ENCODE measurements around the gene FHIT. TPM values are rescaled to one million over a fixed set of nuclear protein-coding genes. Genes with fewer than 3 reads are reported as not detected.
"Not testable (repeated sequence)": the region's sequence is repeated elsewhere in the genome, so short reads cannot be mapped to it uniquely, and the experiment has no call there.

FHIT gene
- total and polyA plus RNA-seq, 2 experiments from 2014 or later: 9.7 to 16.2 TPM

DNA sequence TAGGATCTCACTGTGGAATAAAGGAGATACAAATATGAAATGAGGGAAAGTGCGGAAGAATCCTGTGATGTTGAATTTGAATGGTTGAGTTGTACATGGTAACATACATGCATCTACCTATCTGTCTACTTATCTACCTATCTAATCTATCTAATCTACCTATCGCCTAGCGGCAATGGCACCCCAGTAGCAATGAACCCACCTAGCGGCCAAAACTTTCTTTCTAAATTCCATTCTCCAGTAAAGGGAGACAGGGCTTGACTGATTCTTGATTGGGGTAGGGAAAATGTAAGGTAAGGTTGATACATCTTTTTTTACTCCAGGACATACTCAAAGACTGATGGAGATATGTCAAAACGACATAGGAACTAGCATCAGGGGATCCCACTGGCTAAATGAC is 345.0 kb downstream of the FHIT start:
- no peaks in the 10 kb centered on the region for H3K9me3 ChIP-seq (ENCODE audit: low read depth)
- H3K9me2 ChIP-seq (replicated peaks; ENCODE audit: insufficient read depth): no peaks in the 10 kb centered on the region
- H3K79me2 ChIP-seq: no peaks in the 10 kb centered on the region
- no peak overlapping the region for H3K4me3 ChIP-seq
- H4K20me1 ChIP-seq (ENCODE audit: insufficient read depth, poor library complexity, severe bottlenecking): no peaks in the 10 kb centered on the region
- H2AFZ ChIP-seq: no peak overlapping the region
- H3K27me3 ChIP-seq: no peaks in the 10 kb centered on the region
- no peak for DNase-seq (ENCODE audit: low spot score)
- WGBS (ENCODE audit: low lambda C conversion rate, missing lambda C conversion rate): 90% methylated on average over 5 of the region's 5 CpGs
- no peak overlapping the region for H3K4me2 ChIP-seq
- H3K27ac ChIP-seq: no peak overlapping the region
- no peaks in the 10 kb centered on the region for H3K36me3 ChIP-seq (replicated peaks; ENCODE audit: insufficient read depth, low read depth)
- H3K4me1 ChIP-seq (ENCODE audit: insufficient read depth): no peaks in the 10 kb centered on the region
- no peak for TF ChIP-seq EZH2 (IDR thresholded peaks at IDR 0.05; ENCODE audit: borderline replicate concordance)
- TF ChIP-seq CTCF (IDR thresholded peaks at IDR 0.05; ENCODE audit: poor library complexity): no peak
- no peak for TF ChIP-seq EZH2phosphoT487 (IDR thresholded peaks at IDR 0.05; ENCODE audit: low read depth, severe bottlenecking, unreplicated experiment)

- no peaks in the 10 kb centered on the region for H3K36me3 ChIP-seq (replicated peaks; ENCODE audit: insufficient read depth, low read depth)
- no peaks in the 10 kb centered on the region for H4K20me1 ChIP-seq (ENCODE audit: insufficient read depth, poor library complexity, severe bottlenecking)
- H3K4me2 ChIP-seq: peak overlapping the region; percentile 20
- H2AFZ ChIP-seq: peak overlapping the region; percentile 5
- no peak for DNase-seq (ENCODE audit: low spot score)
- no peaks in the 10 kb centered on the region for H3K9me3 ChIP-seq (ENCODE audit: low read depth)
- TF ChIP-seq CTCF (IDR thresholded peaks at IDR 0.05; ENCODE audit: poor library complexity) (no peak), EZH2 (IDR thresholded peaks at IDR 0.05; ENCODE audit: borderline replicate concordance) (no peak), EZH2phosphoT487 (IDR thresholded peaks at IDR 0.05; ENCODE audit: low read depth, severe bottlenecking, unreplicated experiment) (no peak)
- 21% methylated on average over 1 of the region's 1 CpG for WGBS (ENCODE audit: low lambda C conversion rate, missing lambda C conversion rate)
- H3K9me2 ChIP-seq (replicated peaks; ENCODE audit: insufficient read depth): no peaks in the 10 kb centered on the region
- no peak overlapping the region for H3K4me3 ChIP-seq
- H3K79me2 ChIP-seq: no peaks in the 10 kb centered on the region
- H3K4me1 ChIP-seq (ENCODE audit: insufficient read depth): peaks cover 10% of the 10 kb centered on the region
- no peaks in the 10 kb centered on the region for H3K27me3 ChIP-seq
- no peak overlapping the region for H3K27ac ChIP-seq
Observed at GRCh38 chr3:60898321-60898720, 352.9 kb downstream of the FHIT start.

DNA sequence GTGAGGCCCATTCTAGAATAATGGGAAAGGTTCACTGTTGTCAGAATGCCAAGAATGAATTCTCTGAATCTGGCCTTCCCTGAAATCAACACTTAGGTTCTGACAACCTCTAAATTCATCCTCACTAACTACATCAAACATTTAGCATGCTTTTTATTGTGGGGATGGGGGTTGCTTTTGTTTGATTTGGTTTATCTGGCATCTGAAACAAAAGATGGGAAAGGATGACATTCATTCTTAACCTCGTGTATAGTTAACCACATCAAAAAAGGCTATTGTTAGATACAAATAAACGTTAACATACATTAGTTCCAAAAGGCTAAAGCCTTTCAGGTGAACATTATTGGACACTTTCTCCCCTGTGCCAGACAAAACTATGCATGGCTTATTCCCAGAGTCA is 357.3 kb downstream of the FHIT start:
- H3K9me3 ChIP-seq (ENCODE audit: low read depth): no peaks in the 10 kb centered on the region
- no peaks in the 10 kb centered on the region for H3K79me2 ChIP-seq
- no peak overlapping the region for H2AFZ ChIP-seq
- H3K27me3 ChIP-seq: no peaks in the 10 kb centered on the region
- H3K9me2 ChIP-seq (replicated peaks; ENCODE audit: insufficient read depth): no peaks in the 10 kb centered on the region
- no peaks in the 10 kb centered on the region for H4K20me1 ChIP-seq (ENCODE audit: insufficient read depth, poor library complexity, severe bottlenecking)
- WGBS (ENCODE audit: low lambda C conversion rate, missing lambda C conversion rate): 30% methylated on average over 2 of the region's 2 CpGs
- H3K27ac ChIP-seq: no peak overlapping the region
- H3K4me2 ChIP-seq: no peak overlapping the region
- H3K4me1 ChIP-seq (ENCODE audit: insufficient read depth): peaks cover 9% of the 10 kb centered on the region
- no peaks in the 10 kb centered on the region for H3K36me3 ChIP-seq (replicated peaks; ENCODE audit: insufficient read depth, low read depth)
- DNase-seq (ENCODE audit: low spot score): no peak
- no peak for TF ChIP-seq EZH2phosphoT487 (IDR thresholded peaks at IDR 0.05; ENCODE audit: low read depth, severe bottlenecking, unreplicated experiment)
- TF ChIP-seq EZH2 (IDR thresholded peaks at IDR 0.05; ENCODE audit: borderline replicate concordance): no peak
- TF ChIP-seq CTCF (IDR thresholded peaks at IDR 0.05; ENCODE audit: poor library complexity): no peak
- H3K4me3 ChIP-seq: no peak overlapping the region

DNA sequence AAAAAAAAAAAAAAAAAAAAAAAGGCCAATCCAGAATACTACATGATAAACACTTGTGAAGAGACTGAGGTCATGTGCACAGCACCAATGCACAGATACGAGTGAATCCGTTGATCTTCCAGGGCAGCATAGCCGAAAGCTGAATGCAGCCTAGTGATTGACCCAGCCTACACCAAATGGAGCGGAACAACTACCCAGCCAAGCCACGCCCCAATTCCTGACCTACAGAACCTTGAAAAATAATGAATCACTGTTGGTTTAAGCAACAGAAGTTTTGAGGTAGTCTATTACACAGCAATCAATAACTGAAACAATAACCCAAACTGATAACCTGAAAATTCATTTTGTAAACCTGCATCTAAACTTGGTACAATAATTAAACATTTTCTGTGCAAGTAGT is 361.0 kb downstream of the FHIT start:
- TF ChIP-seq EZH2 (IDR thresholded peaks at IDR 0.05; ENCODE audit: borderline replicate concordance) (no peak), EZH2phosphoT487 (IDR thresholded peaks at IDR 0.05; ENCODE audit: low read depth, severe bottlenecking, unreplicated experiment) (no peak), CTCF (IDR thresholded peaks at IDR 0.05; ENCODE audit: poor library complexity) (no peak)
- H4K20me1 ChIP-seq (ENCODE audit: insufficient read depth, poor library complexity, severe bottlenecking): no peaks in the 10 kb centered on the region
- WGBS (ENCODE audit: low lambda C conversion rate, missing lambda C conversion rate): 79% methylated on average over 5 of the region's 5 CpGs
- DNase-seq (ENCODE audit: low spot score): no peak
- H3K36me3 ChIP-seq (replicated peaks; ENCODE audit: insufficient read depth, low read depth): no peaks in the 10 kb centered on the region
- H3K9me3 ChIP-seq (ENCODE audit: low read depth): no peaks in the 10 kb centered on the region
- no peaks in the 10 kb centered on the region for H3K27me3 ChIP-seq
- H3K27ac ChIP-seq: no peak overlapping the region
- H3K9me2 ChIP-seq (replicated peaks; ENCODE audit: insufficient read depth): no peaks in the 10 kb centered on the region
- H3K4me1 ChIP-seq (ENCODE audit: insufficient read depth): no peaks in the 10 kb centered on the region
- H3K4me2 ChIP-seq: no peak overlapping the region
- no peaks in the 10 kb centered on the region for H3K79me2 ChIP-seq
- H2AFZ ChIP-seq: no peak overlapping the region
- no peak overlapping the region for H3K4me3 ChIP-seq

- H3K4me3 ChIP-seq; H3K79me2 ChIP-seq; DNase-seq (ENCODE audit: low spot score); H2AFZ ChIP-seq; H3K36me3 ChIP-seq (replicated peaks; ENCODE audit: insufficient read depth, low read depth); H3K27me3 ChIP-seq; H3K27ac ChIP-seq; H3K4me1 ChIP-seq (ENCODE audit: insufficient read depth); H3K9me2 ChIP-seq (replicated peaks; ENCODE audit: insufficient read depth); H3K9me3 ChIP-seq (ENCODE audit: low read depth); H3K4me2 ChIP-seq; H4K20me1 ChIP-seq (ENCODE audit: insufficient read depth, poor library complexity, severe bottlenecking): not testable (repeated sequence)
- WGBS (ENCODE audit: low lambda C conversion rate, missing lambda C conversion rate): 92% methylated on average over 10 of the region's 10 CpGs
Observed at GRCh38 chr3:60888952-60889351, 362.3 kb downstream of the FHIT start.

Data from hepatocyte (in vitro differentiated cells).